Tibial nerve (tissue), 4 donors: ENCODE data around the gene PDE3B. TPM values are rescaled to one million over a fixed set of nuclear protein-coding genes. Genes with fewer than 3 reads are reported as not detected.

Experiments
- DNase-seq, 2 donors: peaks; one replicate each; pipeline ENCODE4 v3.0.0-alpha.2; 2019; ENCODE audit warnings: low spot score in 2 of 2
- H3K27ac ChIP-seq, 4 donors: fragments of 200-600 bp; sonication (generic) in 3 of 4; one replicate each; pipeline ENCODE4 v1.5.1; 2017 to 2019; ENCODE audit warnings: mild to moderate bottlenecking in 1 of 4
- H3K27me3 ChIP-seq, 2 donors: fragments of 200-600 bp; sonication (generic) in 1 of 2; one replicate each; pipeline versions ENCODE4 v1.5.1 to v1.6.0; 2017 to 2019
- H3K36me3 ChIP-seq, 3 donors: fragments of 200-600 bp; sonication (generic); one replicate each; pipeline ENCODE4 v1.5.1; 2018 to 2019
- H3K4me1 ChIP-seq, 4 donors: fragments of 200-600 bp; sonication (generic) in 3 of 4; one replicate each; pipeline ENCODE4 v1.5.1; 2017 to 2019
- H3K4me3 ChIP-seq, 4 donors: fragments of 200-600 bp; sonication (generic) in 3 of 4; one replicate each; pipeline ENCODE4 v1.5.1; 2017 to 2019; ENCODE audit warnings: mild to moderate bottlenecking in 1 of 4, moderate library complexity in 1 of 4
- H3K9me3 ChIP-seq, 4 donors: fragments of 200-600 bp; sonication (generic) in 3 of 4; one replicate each; pipeline ENCODE4 v1.5.1; 2017 to 2019
- EP300 ChIP-seq, 2 donors: sonication (generic); formaldehyde crosslinking; IDR thresholded peaks; one replicate each; pipeline ENCODE4 v1.6.1; 2017; ENCODE audit warnings: antibody characterized with exemption in 2 of 2, mild to moderate bottlenecking in 1 of 2
- POLR2A ChIP-seq, 2 donors: fragments of 450-650 bp; IDR thresholded peaks; one replicate each; pipeline ENCODE4 v1.6.1; 2017; ENCODE audit warnings: antibody characterized with exemption in 2 of 2, mild to moderate bottlenecking in 2 of 2, moderate library complexity in 2 of 2
- WGBS, 2 donors: methylation state at CpG; one replicate each; pipeline ENCODE4 v1.1.5; 2018; 5-methylcytosine and 5-hydroxymethylcytosine counted together
- total RNA-seq, 4 donors: library from RNA; depleted of rRNA; stranded (reverse); fragments of >200 nt; gene quantifications; one replicate each; pipeline ENCODE4 v1.1.0, GENCODE V29; 2016
- TF ChIP-seq, protein P1 (sequence below), 5 experiments: fragments of 200-600 bp in 3 of 5; fragments of 450-650 bp in 2 of 5; sonication (generic) in 3 of 5; IDR thresholded peaks; one replicate each; pipeline ENCODE4 v1.5.1; 2016 to 2019; ENCODE audit warnings: antibody characterized with exemption in 5 of 5, mild to moderate bottlenecking in 3 of 5, moderate library complexity in 2 of 5

Gene PDE3B
- total RNA-seq, 4 donors from 2014 or later: 15.3 to 39.9 (median 26.4) TPM

DNA sequence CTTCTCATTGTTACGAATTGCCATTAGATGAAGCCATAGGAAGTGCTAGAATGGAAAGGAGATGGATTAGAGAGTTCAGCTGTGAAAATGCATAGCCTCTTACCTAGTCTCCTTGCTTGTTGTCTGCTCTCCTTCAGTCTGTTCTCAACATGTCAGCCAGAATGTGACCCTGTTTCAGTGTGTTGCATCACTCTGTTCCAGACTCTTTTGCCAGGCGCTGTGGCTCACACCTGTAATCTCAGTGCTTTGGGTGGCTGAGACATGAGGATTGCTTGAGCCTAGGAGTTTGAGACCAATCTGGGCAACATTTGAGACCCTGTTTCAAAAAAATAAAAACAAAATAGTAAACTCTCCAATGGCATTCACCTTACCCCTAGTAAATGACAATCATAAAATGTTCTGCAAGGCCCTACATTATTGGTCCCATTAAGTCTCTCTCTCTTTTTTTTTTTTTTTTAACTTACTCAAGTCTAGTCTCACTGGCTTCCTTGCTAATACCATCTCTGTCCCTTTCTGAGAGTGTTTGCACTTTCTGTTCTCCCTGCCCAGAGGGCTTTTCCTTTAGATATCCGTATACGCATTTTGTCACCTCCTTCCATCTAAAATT, 209.1 kb downstream of the PDE3B start:
- Histone ChIP-seq H3K27me3 (no peaks in the 10 kb centered on the region), H3K36me3 (no peaks in the 10 kb centered on the region), H3K4me1 (no peaks in the 10 kb centered on the region), H3K9me3 (no peaks in the 10 kb centered on the region), H3K4me3 (no peak overlapping the region), H3K27ac (no peak overlapping the region)
- WGBS, 2 donors: 93 to 94% methylated on average over 4 of the region's 4 CpGs
- DNase-seq: no peak
- TF ChIP-seq POLR2A (IDR thresholded peaks at IDR 0.05): no peak
- TF ChIP-seq, protein P1, sequence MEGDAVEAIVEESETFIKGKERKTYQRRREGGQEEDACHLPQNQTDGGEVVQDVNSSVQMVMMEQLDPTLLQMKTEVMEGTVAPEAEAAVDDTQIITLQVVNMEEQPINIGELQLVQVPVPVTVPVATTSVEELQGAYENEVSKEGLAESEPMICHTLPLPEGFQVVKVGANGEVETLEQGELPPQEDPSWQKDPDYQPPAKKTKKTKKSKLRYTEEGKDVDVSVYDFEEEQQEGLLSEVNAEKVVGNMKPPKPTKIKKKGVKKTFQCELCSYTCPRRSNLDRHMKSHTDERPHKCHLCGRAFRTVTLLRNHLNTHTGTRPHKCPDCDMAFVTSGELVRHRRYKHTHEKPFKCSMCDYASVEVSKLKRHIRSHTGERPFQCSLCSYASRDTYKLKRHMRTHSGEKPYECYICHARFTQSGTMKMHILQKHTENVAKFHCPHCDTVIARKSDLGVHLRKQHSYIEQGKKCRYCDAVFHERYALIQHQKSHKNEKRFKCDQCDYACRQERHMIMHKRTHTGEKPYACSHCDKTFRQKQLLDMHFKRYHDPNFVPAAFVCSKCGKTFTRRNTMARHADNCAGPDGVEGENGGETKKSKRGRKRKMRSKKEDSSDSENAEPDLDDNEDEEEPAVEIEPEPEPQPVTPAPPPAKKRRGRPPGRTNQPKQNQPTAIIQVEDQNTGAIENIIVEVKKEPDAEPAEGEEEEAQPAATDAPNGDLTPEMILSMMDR (IDR thresholded peaks at IDR 0.05): no peak
- TF ChIP-seq EP300 (IDR thresholded peaks at IDR 0.05): no peak

DNA sequence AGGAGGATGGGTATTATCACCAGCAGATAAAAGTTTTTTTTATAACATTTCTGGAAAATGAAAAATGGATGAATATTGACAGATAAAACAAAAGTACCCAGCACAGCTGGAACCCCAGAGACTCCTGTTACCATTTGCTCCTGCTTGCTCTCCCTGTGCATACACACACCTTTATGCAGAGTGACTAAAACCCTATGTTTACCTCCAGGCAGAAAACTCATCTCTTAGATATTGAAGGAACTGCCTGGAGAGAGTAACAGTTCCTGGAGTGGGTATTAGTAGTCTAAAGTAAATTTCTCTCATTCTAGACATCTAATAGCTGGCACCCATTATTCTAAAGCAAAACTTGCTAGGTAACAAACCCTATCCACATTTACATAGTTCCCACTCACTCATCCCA, 210.5 kb downstream of the PDE3B start:
- no peaks in the 10 kb centered on the region for H3K36me3 ChIP-seq
- H3K4me1 ChIP-seq: no peaks in the 10 kb centered on the region
- no peaks in the 10 kb centered on the region for H3K9me3 ChIP-seq
- no peaks in the 10 kb centered on the region for H3K27me3 ChIP-seq
- H3K4me3 ChIP-seq: no peak overlapping the region
- no peak overlapping the region for H3K27ac ChIP-seq
- DNase-seq: no peak
- TF ChIP-seq EP300 (IDR thresholded peaks at IDR 0.05) (no peak), POLR2A (IDR thresholded peaks at IDR 0.05) (no peak)
- TF ChIP-seq, protein P1 (IDR thresholded peaks at IDR 0.05): no peak

DNA sequence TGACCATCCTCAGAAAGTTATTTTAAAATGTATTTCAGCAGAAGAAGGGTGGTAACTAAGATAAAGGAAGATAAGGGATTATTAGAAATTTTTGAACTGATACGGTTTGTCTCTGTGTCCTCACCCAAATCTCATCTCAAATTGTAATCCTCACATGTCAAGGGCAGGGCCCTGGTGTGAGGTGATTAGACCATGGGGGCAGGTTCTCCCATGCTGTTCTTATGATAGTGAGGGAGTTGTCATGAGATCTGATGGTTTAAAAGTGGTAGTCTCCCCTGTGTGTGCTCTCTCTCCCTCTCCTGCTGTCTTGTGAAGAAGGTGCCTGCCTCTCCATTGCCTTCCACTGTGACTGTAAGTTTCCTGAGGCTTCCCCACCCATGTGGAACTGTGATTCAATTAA, 212.3 kb downstream of the PDE3B start:
- no peak for DNase-seq
- TF ChIP-seq POLR2A (IDR thresholded peaks at IDR 0.05): no peak
- TF ChIP-seq EP300 (IDR thresholded peaks at IDR 0.05): no peak
- TF ChIP-seq, protein P1 (IDR thresholded peaks at IDR 0.05): no peak
- WGBS, 2 donors: 95 to 98% methylated on average over 1 of the region's 1 CpG
- Histone ChIP-seq H3K4me1 (no peaks in the 10 kb centered on the region), H3K27me3 (no peaks in the 10 kb centered on the region), H3K4me3 (no peak overlapping the region), H3K27ac (no peak overlapping the region), H3K9me3 (no peaks in the 10 kb centered on the region), H3K36me3 (no peaks in the 10 kb centered on the region)

DNA sequence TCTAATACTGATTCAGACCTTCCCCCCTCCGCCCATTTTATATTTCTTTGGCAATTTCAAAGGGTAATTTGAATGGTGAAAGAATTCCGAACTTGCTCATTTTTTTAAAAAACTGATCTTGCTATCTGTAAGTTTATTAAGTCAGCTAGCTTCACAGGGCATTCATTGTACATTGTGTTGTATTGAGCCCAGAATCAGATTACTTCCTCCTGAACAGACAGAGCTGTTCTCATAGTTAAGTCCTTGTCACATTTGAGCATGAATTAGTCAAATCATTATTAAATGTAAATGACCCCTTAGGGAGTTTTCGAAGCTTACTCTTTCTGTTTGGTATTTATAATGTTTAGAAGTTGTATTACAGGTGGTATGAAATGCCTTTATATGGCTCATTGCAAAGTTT, 214.0 kb downstream of the PDE3B start:
- Histone ChIP-seq H3K4me1 (no peaks in the 10 kb centered on the region), H3K9me3 (no peaks in the 10 kb centered on the region), H3K4me3 (no peak overlapping the region), H3K27ac (no peak overlapping the region), H3K27me3 (no peaks in the 10 kb centered on the region), H3K36me3 (no peaks in the 10 kb centered on the region)
- TF ChIP-seq EP300 (IDR thresholded peaks at IDR 0.05): no peak
- TF ChIP-seq, protein P1 (IDR thresholded peaks at IDR 0.05): no peak
- TF ChIP-seq POLR2A (IDR thresholded peaks at IDR 0.05): no peak
- no peak for DNase-seq
- WGBS, 2 donors: 39 to 42% methylated on average over 3 of the region's 3 CpGs

DNA sequence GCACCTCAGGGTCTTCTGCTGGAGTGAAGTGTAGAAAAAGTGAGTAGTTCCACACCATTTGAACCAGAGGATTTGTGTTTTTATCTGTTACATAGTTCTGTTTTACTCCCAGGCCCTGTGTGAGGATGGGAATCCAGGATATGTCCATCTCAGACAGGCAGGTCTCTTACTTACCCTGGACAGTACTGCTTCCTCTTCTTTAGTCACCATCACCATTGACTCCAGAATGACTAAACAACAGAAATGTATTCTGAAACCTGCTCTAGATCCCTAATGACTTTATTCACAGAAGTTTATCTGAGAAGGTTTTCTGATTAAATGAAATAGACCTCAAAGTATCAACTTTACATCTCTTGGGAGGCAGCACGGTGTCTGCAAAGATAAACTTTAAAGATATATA, 214.8 kb downstream of the PDE3B start:
- Histone ChIP-seq H3K9me3 (peaks cover 0 to 1% (median 0%) of the 10 kb centered on the region in 4 donors), H3K4me1 (no peaks in the 10 kb centered on the region), H3K36me3 (no peaks in the 10 kb centered on the region), H3K27me3 (no peaks in the 10 kb centered on the region), H3K27ac (no peak overlapping the region), H3K4me3 (no peak overlapping the region)
- DNase-seq: no peak
- WGBS, 2 donors: 79 to 87% methylated on average over 1 of the region's 1 CpG
- TF ChIP-seq POLR2A (IDR thresholded peaks at IDR 0.05) (no peak), EP300 (IDR thresholded peaks at IDR 0.05) (no peak)
- TF ChIP-seq, protein P1 (IDR thresholded peaks at IDR 0.05): no peak
